ENCODE results near the gene GPX2.
"Not testable (repeated sequence)": the region's sequence is repeated elsewhere in the genome, so short reads cannot be mapped to it uniquely, and the experiment has no call there.

GPX2 gene

DNA sequence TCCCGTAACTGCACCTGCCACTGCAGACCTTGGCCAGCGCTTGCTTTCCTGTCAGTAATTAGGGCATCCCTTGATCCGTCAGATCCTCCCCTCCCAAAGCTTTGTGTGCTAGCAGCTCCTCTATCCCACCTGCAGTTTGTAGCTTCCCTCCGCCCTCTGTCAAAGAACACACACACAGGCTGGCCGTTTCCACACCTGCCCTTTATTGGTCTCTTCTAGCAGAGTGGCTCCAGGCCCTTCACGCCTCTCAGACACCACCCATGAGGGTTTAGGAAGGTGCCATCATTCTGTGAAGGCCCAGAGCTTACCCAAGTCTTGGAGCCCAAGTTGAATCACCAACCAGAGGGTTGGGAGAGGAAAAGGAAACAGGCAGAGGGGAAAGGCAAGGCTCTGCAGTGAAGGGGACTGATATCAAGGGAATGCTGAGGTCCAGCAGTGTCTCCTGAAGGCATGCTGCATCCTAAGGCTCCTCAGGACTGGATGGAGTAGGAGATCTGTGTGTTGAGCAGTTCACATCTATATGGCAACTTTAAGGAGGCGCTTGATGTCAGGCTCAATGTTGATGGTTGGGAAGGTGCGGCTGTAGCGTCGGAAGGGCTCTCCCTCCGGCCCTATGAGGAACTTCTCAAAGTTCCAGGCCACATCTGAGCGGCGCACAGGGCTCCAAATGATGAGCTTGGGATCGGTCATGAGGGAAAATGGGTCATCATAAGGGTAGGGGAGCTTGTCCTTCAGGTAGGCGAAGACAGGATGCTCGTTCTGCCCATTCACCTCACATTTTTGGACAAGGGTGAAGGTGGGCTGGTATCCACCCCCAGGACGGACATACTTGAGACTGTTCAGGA lies 3.4 kb downstream of the GPX2 start:
- no peak for DNase-seq

DNA sequence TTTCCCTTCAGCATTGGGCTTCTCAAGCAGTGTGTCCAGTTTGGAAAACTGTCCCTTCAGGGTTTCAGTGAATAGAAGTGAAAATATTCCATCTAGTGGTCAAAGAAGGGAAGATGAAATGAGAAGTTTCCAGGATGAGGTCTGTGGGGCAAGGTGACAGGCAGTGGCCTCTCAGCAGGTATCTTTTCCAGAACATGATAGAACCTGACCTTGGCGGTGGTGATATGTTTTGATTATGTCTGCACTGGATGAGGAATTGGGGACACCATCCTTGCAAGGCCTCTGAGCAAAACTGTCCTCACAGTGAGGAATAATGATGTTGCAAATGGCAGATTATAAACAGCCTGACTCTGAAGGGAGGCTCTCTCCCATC lies 4.7 kb downstream of the GPX2 start:
- no peak for DNase-seq

DNA sequence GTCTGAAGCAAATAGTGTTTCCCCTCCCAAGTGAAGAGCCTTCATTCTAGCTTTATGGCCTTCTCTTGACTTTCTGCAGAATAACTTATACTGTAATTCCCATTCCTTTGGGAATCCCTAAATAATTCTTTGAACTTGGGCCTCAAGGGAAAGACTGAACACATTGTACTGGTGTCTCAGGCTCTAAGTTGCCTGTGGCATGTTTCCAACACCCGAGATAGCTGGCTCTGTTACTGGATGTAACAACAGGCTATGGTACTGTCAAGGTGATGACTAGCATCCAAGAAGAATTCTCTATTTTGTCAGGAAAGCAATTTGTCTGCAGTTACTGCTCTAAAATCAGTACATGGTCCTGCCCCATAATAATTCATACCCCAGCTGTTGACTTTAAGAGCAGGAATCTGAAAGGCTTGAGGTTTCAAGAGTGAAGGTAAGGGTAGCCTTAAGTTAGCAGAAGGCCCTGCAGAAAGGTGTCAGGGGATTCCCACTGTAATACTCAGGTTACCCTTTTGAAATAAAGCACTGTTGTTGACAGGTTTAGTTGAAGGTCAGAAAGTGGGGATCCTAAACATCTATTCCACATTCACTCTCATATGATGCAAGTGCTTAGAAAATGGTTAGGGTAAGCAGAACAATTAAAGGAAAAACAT lies 5.2 kb downstream of the GPX2 start:
- no peak for DNase-seq

DNA sequence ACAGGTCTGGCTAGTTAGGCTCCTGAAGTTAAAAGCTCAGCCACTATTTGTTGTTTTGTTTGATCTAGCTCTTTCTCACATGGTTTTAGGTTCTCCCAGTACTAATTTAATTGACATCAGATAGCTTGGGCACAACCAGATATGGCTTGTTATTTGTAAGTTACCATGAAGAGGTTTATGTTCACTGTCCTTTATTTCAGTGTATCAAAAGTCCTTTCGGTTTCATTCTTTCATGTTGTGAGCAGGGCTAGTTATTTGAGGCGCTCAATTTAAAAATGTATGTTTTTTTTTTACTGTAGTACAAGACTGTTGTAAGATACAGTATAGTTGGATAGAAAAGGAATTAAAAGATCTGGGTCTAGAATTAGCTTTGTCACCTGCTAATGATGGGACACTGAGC lies 7.0 kb downstream of the GPX2 start:
- no peak for DNase-seq

DNA sequence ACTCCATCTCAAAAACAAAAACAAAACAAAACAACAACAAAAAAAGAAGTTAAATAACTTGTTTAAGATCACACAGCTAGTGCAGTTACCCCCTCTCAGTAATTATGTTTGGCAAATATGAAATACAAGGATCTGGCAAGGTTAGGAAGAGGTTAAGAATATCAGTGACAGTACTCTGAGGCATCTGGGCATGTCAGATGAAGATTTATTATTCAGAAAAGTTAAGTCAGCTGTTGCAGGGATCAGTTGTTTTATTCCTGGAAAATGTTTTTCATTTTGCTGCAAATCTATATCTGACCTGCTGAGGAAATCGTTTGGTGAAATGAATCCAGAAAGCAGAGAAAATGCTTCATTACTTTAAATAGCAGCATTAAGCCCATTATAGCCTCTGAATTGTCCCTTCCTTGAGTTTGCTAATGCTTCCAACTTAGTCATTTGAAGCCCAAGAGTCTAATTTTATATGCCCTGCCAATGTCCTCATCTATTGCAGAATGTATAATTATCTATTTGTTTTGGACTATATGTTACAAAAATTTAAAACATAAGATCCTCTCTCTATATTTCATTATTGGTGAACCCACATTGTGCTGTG lies 8.1 kb downstream of the GPX2 start:
- DNase-seq: no peak

DNA sequence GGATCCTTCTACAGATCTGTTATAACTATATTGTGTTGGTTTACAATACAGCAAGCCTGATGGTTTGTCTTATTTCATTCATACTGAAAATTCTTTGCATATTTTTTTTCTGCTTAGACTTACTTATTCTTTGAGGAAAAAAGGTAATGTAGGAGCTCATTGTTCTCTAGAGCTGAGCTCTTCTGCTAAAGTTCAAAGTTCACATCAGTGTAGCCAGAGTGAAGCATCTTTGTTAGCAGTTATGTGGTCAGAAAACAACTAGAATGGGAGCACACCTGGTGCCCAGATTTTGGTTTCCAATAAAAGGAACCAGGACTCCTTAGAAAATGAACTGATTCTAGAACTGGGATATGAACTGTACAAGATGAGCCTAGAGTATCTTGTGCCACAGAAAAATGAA lies 10.3 kb downstream of the GPX2 start:
- no peak for DNase-seq

DNA sequence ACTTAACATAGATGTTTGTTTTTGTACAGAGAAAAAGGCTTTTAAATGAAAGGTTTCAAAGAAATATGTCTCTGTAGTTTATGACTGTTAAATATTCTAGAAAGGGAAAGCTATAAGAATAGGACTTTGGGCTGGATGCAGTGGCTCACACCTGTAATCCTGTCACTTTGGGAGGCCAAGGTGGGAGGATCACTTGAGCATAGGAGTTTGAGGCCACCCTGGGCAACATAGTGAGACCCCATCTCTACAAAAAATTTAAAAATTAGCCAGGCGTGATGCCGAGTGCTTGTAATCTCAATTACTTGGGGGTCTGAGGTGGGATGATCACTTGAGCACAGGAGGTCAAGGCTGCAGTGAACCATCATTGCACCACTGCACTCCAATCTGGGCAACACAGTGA lies 11.4 kb downstream of the GPX2 start:
- DNase-seq: no peak

DNA sequence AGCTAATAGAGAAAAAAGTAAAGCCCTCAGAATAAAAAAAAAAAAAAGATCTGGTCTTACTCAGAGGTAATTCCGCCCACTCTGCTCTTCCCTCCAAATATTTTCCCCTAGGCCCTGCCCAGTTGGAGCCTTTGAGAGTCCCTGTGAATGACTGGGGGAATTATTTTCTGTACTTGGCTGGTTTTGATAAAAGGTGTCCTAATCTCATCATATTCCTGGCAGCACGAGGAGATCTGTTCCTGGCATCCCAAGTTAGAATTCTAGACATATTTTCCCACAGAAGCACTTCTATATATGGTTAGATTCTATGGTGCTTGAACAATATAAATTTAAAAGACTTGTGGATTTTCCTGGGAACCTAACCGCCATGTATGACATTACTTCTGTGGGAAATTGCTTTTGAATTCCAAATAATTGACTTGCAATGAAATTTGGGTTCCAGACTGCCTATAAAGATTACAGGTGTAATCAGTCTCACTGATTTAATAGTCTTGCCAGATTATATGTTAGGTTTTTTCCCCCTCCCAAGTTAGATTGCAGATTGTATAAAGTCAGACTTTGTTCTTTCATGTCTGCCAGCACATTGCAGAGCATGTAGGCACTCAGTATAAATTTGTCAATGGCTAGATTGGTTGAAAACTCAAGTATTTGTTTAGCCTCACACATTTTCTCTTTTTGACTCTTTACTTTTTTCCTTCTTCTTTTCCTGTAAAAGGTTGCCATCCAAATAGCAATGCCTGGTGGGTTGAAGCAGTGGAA lies 12.3 kb downstream of the GPX2 start:
- no peak for DNase-seq

DNA sequence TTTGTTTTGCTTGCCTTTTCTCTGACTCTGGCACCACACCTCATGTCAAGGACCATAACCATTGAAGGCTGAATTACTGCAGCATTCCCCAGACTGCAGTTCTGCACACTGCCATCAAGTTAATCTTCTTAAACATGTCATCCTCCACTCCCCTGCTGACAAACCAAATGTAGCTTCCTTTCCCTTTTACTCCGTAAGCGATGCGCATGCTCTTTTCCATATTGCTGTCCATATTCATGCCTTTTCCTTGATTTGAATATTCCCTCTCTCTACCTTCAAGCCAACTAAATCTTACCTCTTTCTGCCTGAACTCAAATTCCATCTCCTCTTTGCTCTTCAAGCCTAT lies 13.6 kb downstream of the GPX2 start:
- DNase-seq: no peak

DNA sequence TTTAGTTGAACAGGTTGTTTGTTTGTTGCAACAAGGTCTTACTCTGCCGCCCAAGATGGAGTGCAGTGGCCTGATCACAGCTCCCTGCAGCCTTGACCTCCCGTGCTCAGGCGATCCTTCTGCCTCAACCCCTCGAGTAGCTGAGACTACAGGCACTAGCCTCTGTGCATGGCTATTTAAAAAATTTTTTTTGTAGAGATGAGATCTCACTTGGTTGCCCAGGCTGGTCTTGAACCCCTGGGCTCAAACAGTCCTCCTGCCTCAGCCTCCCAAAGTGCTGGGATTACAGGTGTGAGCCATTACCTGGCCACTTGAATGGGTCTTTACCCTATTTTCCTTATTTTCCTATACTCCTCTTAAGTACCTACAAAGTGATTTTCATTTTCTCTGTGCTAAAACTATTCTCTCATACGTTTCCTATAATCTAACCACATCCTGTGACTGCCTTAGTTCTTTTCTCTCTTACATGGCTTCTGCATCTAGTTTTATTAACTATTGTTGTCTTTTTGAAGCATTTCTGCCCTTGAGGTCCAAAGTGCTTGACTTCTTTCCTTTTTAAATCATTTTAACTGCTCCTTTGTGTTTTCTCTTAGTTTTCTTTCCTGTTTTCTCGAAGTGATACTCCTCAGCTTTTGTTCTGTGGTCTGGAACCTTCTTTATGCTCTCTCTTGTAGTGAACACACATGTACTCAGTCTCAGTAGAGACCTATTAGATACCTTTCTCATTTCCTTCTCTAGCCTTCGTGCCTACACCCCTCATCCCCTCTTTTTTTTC lies 14.1 kb downstream of the GPX2 start:
- DNase-seq: no peak

DNA sequence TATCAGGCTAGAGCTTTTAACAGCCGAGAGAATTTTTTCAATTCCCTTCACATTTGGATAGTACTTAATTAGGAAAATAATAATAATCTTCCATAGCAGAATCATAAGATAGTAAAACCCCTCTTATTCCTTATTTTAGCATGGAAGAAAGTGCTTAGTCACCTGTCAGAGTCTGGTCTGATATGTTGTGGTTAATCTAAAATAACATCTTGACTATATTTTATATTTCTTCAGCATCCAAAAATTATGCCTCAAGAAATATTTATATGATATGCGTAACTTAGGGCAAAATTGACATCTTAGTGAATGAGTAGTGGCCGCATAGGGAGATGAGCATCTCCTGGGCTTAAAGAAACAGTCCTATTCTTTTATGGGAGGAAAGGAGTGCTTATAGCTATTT lies 15.5 kb downstream of the GPX2 start:
- no peak for DNase-seq

DNA sequence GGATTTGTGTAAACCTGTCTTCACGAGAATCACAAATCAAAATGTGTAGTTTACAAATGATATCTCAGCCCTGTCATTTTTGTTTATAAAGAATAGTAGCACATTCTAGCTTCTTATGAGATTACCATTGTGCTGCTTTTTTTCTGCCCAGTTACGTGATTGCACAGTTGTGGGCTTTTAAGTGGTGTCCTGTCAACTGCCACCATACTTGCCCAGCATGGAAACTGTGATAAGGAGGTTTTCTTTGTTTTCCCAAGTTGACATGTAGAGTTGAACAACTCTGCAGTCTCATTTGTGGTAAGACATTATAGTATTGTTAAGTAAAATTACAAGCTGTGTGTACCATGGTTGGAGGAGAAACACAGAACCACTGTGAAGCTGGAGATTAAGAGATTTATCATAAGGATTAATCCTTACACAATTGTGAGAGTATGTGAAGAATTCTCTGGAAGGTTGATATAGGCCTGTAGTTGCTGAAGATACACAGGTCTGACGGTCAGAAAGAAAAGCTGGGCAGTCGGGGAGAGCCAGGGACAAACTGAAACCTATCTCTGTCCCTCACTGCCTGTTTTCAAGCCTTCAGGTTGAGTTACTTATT lies 16.0 kb downstream of the GPX2 start:
- no peak for DNase-seq

DNA sequence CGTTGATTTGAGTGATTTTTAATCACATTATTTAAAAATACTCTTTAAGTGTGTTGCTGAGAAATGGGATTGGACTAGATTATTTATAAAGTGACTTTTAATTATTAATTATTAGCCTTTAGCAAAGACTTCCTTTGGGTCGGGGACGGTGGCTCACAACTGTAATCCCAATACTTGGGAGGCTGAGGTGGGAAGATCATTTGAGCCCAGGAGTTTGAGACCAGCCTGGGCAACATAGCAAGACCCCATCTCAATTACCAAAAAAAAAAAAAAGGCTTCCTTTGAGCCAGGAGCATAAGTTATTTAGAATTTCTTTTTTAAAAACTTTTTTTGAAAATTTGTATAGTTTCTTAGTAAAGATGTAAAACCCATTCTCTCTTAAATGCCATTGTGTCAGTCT lies 19.5 kb downstream of the GPX2 start:
- DNase-seq: no peak

DNA sequence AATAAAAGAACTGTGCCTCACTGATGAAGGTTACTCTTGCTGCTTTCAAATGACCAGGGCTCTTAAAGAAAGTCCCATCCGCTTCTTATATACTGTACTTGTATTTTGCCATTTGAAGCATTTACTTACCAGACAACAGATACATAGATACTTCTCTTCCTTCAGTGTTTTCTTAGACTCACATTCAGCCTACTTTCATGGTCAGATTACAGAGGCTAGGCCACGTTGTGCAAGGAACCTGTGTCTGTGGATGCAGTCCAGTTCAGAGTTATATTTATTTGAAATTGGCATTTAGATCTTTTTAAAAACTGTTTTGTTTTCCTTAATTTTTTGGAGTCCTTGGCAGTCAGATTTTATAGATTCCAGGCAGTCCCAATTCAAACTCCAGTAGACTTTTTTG lies 22.1 kb downstream of the GPX2 start:
- no peak for DNase-seq

DNA sequence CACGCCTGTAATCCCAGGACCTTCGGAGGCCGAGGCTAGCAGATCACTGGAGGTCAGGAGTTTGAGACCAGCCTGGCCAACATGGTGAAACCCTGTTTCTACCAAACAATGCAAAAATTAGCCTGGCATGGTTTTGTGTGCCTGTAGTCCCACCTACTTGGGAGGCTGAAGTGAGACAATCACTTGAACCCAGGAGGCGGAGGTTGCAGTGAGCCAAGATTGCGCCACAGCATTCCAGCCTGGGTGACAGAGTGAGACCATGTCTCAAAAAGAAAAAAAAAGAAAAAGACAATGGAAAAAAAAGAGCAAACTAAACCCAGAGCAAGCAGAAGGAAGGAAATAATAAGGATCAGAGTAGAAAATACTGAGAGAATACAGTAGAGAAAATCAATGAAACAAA lies 22.9 kb downstream of the GPX2 start:
- no peak for DNase-seq

DNA sequence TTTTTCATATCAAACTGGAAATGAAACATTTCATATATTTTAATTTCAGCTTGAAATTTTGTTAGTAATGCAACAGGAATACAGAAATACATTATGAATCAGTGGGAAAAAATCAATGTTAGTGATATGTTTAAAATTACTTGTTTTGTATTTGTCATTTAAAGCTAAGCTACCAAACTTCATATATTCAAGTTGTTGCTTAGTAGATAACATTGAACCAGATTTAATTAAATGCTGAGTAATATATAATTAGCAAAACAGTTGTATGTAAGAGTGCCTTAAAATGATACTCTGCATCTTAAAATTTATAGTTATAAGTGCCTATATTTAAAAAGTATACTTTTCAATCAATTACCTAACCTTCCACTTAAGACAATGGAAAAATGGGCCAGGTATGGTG lies 23.3 kb downstream of the GPX2 start:
- no peak for DNase-seq

DNA sequence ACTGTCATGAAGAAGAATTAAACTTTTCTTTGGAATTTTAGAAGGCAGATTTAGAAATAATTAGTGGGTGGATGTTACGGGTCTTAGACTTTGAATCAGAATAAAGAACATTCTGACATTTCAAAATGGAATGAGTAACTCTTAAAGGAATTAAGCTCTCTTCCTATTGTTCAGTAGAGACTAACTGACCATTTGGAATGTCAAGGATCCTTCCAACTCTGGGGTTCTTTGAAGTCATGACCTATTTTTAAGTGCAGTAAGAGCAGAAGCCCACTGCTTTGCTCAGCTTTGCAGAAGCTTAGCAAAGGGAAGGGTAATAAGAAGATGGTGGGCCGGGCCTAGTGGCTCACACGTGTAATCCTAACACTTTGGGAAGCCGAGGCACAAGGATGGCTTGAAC lies 24.3 kb downstream of the GPX2 start:
- DNase-seq: no peak

DNA sequence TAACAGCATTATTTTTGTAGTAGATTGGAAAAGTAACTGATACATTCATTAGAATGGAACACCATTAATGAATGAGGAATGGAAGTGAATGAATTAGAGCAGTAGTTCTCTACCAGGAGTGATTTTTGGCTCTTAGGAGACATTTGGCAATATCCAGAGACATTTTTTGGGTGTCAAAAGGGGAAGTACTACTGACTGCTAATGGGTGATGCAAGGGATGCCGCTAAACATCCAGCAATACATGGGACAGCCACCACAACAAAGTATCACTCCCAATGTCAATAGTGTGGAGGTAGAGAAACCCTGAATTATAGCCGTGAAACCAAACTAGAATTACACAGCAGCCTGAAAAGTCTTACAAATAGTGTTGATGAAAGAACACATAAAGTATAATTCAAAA lies 26.7 kb downstream of the GPX2 start:
- no peak for DNase-seq

DNA sequence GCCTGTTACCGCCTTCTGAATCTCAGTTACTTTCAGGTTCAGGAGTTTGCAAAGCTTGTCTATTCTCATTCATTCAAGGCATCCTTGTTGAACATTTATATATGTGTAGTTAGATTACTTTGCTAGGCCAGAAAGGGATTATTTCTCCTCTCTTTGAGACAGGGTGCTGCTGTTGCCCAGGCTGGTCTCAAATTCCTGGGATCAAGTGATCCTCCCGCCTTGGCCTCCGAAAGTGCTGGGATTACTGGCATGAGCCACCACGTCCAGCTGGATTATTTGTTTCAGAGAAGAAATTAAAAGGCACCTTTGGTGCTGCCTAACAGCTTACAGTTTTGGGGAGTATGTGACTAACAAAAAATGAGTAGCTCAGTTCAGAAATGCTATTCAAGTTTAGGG lies 27.5 kb downstream of the GPX2 start:
- DNase-seq: no peak

DNA sequence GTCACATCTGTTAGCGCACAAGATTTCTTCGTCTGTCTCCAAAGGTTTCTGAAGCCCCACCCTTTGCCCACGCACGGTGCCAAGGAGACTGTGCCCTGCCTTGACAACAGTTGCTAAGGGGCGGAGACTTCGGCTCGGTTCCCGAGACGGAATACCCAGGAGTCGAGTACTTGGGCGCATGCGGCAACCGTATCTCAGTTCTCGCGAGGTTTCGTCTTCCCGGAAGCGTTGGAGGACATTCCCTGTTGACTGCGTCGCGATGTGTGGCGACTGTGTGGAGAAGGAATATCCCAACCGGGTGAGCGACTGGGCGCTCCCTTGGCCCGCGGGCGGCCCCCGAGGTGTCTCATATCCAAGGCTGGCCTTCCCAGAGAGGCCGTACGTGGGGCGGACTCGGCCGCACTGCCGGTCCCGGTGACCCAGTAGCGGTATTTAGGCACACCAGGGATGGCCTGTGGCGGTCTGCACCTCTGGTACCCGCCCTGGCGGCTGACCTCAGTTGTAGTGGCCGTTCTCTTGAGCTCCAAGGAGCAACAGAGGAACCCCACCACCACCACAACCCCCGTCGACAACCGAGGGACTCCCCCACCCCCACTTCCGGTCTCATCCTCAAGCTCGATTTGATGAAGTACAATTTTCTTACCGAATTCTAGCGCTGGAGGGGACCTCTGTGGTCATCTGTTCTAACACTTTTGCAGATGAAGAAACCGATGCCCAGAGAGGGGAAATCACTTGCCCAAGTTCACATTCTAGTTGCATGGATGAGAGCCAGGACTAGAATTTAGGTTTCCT lies 28.1 kb downstream of the GPX2 start, which contains the start of gene CHURC1:
TSS of gene CHURC1 (plus strand) at position 219 of the 792 bp plus-strand sequence. CDS start at position 260, 41 bp downstream.
- DNase-seq: peak; percentile 98

DNA sequence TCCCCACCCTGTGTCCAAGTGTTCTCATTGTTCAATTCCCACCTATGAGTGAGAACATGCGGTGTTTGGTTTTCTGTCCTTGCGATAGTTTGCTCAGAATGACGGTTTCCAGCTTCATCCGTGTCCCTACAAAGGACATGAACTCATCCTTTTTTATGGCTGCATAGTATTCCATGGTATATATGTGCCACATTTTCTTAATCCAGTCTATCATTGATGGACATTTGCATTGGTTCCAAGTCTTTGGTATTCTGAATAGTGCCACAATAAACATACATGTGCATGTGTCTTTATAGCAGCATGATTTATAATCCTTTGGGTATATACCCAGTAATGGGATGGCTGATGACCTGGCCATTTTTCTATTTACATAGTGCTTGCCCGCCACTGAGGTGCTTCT lies 29.1 kb downstream of the GPX2 start:
- not testable (repeated sequence) for DNase-seq

DNA sequence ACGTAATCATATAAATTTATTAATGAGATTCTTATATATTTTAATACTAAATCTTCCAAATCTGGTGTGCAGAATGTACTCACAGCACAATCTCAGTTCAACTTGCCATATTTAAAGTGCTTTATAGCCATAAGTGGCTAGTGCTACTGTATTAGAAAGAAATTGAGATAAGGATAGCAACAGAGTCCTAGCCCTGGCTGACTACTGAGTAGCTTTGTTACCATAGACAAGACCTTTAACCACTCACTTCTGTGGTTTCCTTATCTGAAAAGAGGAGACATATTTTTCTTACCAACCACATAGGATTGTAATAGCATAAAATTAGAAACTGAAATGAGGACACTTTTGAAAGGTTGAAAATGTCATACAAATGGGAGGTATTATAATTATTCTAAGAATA lies 30.3 kb downstream of the GPX2 start:
- DNase-seq: no peak

All from stimulated activated CD4-positive, alpha-beta T cell treated with anti-CD3 and anti-CD28 coated beads, Interleukin-2, amount 100 ng/mL, for 24 hours (primary cell).